KMS-11 (cell line): ENCODE results near the gene LOXHD1.

ENCODE experiments used
- H2AFZ ChIP-seq: fragments of 200-600 bp; sonication (generic); 2 replicates; pipeline ENCODE4 v1.6.1; 2016; ENCODE audit warnings: antibody characterized with exemption, mixed run types, low read depth
- H3K27ac ChIP-seq: fragments of 200-600 bp; sonication (generic); 2 replicates; pipeline ENCODE4 v1.6.1; 2016; ENCODE audit warnings: mild to moderate bottlenecking, mixed run types
- H3K27me3 ChIP-seq: fragments of 200-600 bp; sonication (generic); 2 replicates; pipeline ENCODE4 v1.6.1; 2017; ENCODE audit warnings: mild to moderate bottlenecking, low read depth, mixed run types, moderate library complexity; ENCODE audit not compliant: insufficient read depth
- H3K36me3 ChIP-seq: fragments of 200-600 bp; sonication (generic); 2 replicates; pipeline ENCODE4 v1.6.1; 2017; ENCODE audit warnings: mild to moderate bottlenecking, mixed run types; ENCODE audit not compliant: insufficient read depth
- H3K4me1 ChIP-seq: fragments of 200-600 bp; sonication (generic); 2 replicates; pipeline ENCODE4 v1.6.1; 2016; ENCODE audit warnings: mild to moderate bottlenecking, low read depth, mixed run types; ENCODE audit not compliant: poor library complexity, severe bottlenecking
- H3K4me2 ChIP-seq: fragments of 200-600 bp; sonication (generic); 2 replicates; pipeline ENCODE4 v1.7.0; 2016; ENCODE audit warnings: mild to moderate bottlenecking, mixed run types
- H3K4me3 ChIP-seq: fragments of 200-600 bp; sonication (generic); IDR thresholded peaks from 2 replicates; pipeline ENCODE4 v1.6.1; 2017; ENCODE audit warnings: low read depth, low read length, mixed read lengths; ENCODE audit not compliant: insufficient read depth
- H3K79me2 ChIP-seq: fragments of 200-600 bp; sonication (generic); 2 replicates; pipeline ENCODE4 v1.6.1; 2016; ENCODE audit warnings: low read depth, mixed run types; ENCODE audit not compliant: insufficient read depth
- H3K9ac ChIP-seq: fragments of 200-600 bp; sonication (generic); 2 replicates; pipeline ENCODE4 v1.6.1; 2016; ENCODE audit warnings: mild to moderate bottlenecking, mixed run types
- H4K20me1 ChIP-seq: fragments of 200-600 bp; sonication (generic); 2 replicates; pipeline ENCODE4 v1.6.1; 2016; ENCODE audit warnings: mild to moderate bottlenecking, mixed run types; ENCODE audit not compliant: insufficient read depth
- CTCF ChIP-seq: fragments of 200-600 bp; sonication (generic); conservative IDR thresholded peaks from 2 replicates; pipeline ENCODE4 v1.6.1; 2017; ENCODE audit warnings: low read depth, mild to moderate bottlenecking, antibody characterized with exemption, low read length, moderate library complexity, mixed read lengths

The LOXHD1 gene

DNA sequence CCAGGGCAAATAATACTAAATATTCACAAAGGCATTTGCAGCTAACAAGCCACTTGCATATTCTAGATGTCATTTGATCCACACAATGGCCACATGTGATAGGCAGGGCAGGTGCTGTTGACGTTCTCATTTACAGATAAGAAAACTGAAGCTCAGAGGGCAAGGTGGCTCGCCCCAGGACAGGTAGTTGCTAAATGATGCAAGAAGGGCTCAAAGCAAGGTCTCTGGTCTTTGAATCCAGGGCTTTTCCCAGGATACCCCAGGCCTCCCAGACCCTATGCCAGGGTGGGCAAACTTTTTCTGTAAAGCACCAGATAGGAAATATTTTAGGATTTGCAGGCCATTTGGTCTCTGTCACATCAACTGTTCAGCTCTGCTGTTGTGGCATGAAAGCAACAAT is 35.1 kb downstream of the LOXHD1 start:
- no peak overlapping the region for H2AFZ ChIP-seq
- H3K9ac ChIP-seq = no peak overlapping the region
- no peak for TF ChIP-seq CTCF
- no peak overlapping the region for H3K4me3 ChIP-seq
- no peak overlapping the region for H3K27ac ChIP-seq
- H3K4me1 ChIP-seq = no peaks in the 10 kb centered on the region
- no peak overlapping the region for H3K4me2 ChIP-seq
- H3K27me3 ChIP-seq = no peaks in the 10 kb centered on the region
- H4K20me1 ChIP-seq = no peaks in the 10 kb centered on the region
- H3K36me3 ChIP-seq = no peaks in the 10 kb centered on the region
- H3K79me2 ChIP-seq = no peaks in the 10 kb centered on the region

- no peak overlapping the region for H3K27ac ChIP-seq
- H3K4me1 ChIP-seq = no peaks in the 10 kb centered on the region
- H3K79me2 ChIP-seq = no peaks in the 10 kb centered on the region
- H3K4me3 ChIP-seq = no peak overlapping the region
- H3K36me3 ChIP-seq = no peaks in the 10 kb centered on the region
- no peak overlapping the region for H3K9ac ChIP-seq
- H3K4me2 ChIP-seq = no peak overlapping the region
- H2AFZ ChIP-seq = no peak overlapping the region
- H4K20me1 ChIP-seq = no peaks in the 10 kb centered on the region
- TF ChIP-seq CTCF = no peak
- no peaks in the 10 kb centered on the region for H3K27me3 ChIP-seq
These were observed 35.8 kb downstream of the LOXHD1 start for GRCh38 chr18:46621111-46621766.

- Histone ChIP-seq H4K20me1 (no peaks in the 10 kb centered on the region), H3K4me1 (no peaks in the 10 kb centered on the region), H3K79me2 (no peaks in the 10 kb centered on the region), H3K27me3 (no peaks in the 10 kb centered on the region), H3K27ac (no peak overlapping the region), H2AFZ (no peak overlapping the region), H3K4me2 (no peak overlapping the region), H3K4me3 (no peak overlapping the region), H3K36me3 (no peaks in the 10 kb centered on the region), H3K9ac (no peak overlapping the region)
- no peak for TF ChIP-seq CTCF
These were observed 37.5 kb downstream of the LOXHD1 start for GRCh38 chr18:46619559-46619958.

DNA sequence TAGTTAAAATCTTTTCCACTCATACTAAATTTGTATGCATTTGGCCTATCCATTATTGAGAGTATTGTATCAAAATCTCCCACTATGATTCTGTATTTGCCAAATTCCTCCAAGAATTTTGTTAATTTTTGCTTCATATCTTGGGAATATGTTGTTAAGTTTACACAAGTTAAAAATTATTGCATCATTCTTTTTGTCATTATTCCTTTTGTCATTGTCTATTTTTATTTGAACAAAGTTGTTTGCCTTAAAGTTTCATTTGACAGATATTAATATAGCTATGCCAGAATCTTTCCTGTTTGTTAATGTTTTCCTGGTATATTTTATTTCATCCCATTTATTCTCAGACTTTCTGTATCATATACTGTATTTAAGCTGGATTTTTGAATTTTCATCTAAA is 41.3 kb downstream of the LOXHD1 start:
- no peaks in the 10 kb centered on the region for H4K20me1 ChIP-seq
- TF ChIP-seq CTCF = no peak
- no peak overlapping the region for H3K27ac ChIP-seq
- H3K4me2 ChIP-seq = no peak overlapping the region
- no peaks in the 10 kb centered on the region for H3K36me3 ChIP-seq
- H3K4me1 ChIP-seq = no peaks in the 10 kb centered on the region
- no peaks in the 10 kb centered on the region for H3K79me2 ChIP-seq
- no peak overlapping the region for H2AFZ ChIP-seq
- H3K9ac ChIP-seq = no peak overlapping the region
- no peak overlapping the region for H3K4me3 ChIP-seq
- no peaks in the 10 kb centered on the region for H3K27me3 ChIP-seq
